Progenitor cell of endocrine pancreas (in vitro differentiated cells): Measurements from ENCODE around the gene PDE7B. TPM values are rescaled to one million over a fixed set of nuclear protein-coding genes. Genes with fewer than 3 reads are reported as not detected.

ENCODE experiments used
- DNase-seq: peaks from one replicate; pipeline ENCODE4 v3.0.0; 2021; ENCODE audit warnings: low spot score; ENCODE audit not compliant: unreplicated experiment
- H3K27ac Mint-ChIP-seq: 2 replicates; pipeline ENCODE4 v1.8.0; 2021; ENCODE audit warnings: mild to moderate bottlenecking, moderate library complexity, mixed read lengths
- H3K27me3 Mint-ChIP-seq: 2 replicates; pipeline ENCODE4 v1.8.0; 2021; ENCODE audit warnings: mixed read lengths
- H3K36me3 Mint-ChIP-seq: 2 replicates; pipeline ENCODE4 v1.8.0; 2022; ENCODE audit warnings: mixed read lengths; ENCODE audit not compliant: insufficient read depth
- H3K4me1 Mint-ChIP-seq: 2 replicates; pipeline ENCODE4 v1.8.0; 2021; ENCODE audit warnings: low read depth, mixed read lengths
- H3K4me3 Mint-ChIP-seq: 2 replicates; pipeline ENCODE4 v1.8.0; 2021; ENCODE audit warnings: low read depth, mild to moderate bottlenecking, moderate library complexity, mixed read lengths
- H3K9me3 Mint-ChIP-seq: 2 replicates; pipeline ENCODE4 v1.8.0; 2021; ENCODE audit warnings: low read depth, mixed read lengths
- total RNA-seq: library from RNA; stranded (reverse); gene quantifications from 2 replicates; pipeline ENCODE4 v1.2.1, GENCODE V29; 2021
- TF ChIP-seq, protein P1 (sequence below): fragments of 200-600 bp; sonication (generic); IDR thresholded peaks from one replicate; pipeline ENCODE4 v1.5.0; 2021; ENCODE audit warnings: antibody characterized with exemption, mild to moderate bottlenecking; ENCODE audit not compliant: unreplicated experiment

PDE7B gene
- total RNA-seq, 1 donor from 2014 or later = 0.07 TPM

DNA sequence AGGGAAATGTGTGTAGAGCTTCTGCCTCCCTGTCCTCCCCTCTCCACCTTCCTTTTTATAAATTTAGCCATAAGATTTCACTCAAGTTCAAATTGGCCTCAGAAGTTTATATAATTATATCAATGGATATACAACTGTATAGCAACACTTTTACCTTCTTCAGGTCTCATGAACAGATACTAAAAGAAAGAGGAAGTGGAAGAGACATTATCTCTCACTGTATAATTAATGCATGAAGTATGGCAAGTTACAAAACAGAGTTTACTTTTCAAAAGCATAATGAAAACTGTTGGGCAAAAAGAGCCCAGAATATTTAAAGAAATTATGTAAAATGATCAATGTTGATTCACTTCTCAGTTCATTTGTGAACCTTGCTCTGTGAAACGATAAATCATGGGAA is 99.7 kb downstream of the PDE7B start:
- Mint-ChIP-seq H3K9me3 (no peaks in the 10 kb centered on the region), H3K27me3 (no peaks in the 10 kb centered on the region), H3K27ac (no peak overlapping the region), H3K36me3 (no peaks in the 10 kb centered on the region), H3K4me3 (no peak overlapping the region), H3K4me1 (peaks cover 3% of the 10 kb centered on the region)
- TF ChIP-seq, protein P1, sequence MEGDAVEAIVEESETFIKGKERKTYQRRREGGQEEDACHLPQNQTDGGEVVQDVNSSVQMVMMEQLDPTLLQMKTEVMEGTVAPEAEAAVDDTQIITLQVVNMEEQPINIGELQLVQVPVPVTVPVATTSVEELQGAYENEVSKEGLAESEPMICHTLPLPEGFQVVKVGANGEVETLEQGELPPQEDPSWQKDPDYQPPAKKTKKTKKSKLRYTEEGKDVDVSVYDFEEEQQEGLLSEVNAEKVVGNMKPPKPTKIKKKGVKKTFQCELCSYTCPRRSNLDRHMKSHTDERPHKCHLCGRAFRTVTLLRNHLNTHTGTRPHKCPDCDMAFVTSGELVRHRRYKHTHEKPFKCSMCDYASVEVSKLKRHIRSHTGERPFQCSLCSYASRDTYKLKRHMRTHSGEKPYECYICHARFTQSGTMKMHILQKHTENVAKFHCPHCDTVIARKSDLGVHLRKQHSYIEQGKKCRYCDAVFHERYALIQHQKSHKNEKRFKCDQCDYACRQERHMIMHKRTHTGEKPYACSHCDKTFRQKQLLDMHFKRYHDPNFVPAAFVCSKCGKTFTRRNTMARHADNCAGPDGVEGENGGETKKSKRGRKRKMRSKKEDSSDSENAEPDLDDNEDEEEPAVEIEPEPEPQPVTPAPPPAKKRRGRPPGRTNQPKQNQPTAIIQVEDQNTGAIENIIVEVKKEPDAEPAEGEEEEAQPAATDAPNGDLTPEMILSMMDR = no peak
- no peak for DNase-seq

DNA sequence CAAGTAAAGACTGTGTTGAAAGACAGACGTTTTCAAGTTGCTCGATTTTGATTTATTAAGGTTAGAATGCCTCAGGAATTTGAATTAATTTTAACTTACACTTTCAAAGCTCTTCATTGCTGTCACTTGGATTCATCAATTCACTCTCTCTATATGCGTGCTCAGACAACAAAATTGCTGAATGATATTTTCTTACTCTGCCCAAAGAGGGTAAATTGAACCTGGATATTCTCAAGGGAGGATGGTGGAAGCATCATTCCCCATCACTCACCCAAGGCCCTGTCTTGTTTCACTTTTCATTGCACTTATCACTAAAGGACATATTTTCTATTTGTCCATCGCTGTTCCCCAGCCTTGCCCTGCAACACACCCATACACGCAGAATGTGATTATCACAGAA is 102.3 kb downstream of the PDE7B start:
- Mint-ChIP-seq H3K9me3 (no peaks in the 10 kb centered on the region), H3K27ac (no peak overlapping the region), H3K36me3 (no peaks in the 10 kb centered on the region), H3K4me1 (no peaks in the 10 kb centered on the region), H3K27me3 (no peaks in the 10 kb centered on the region), H3K4me3 (no peak overlapping the region)
- no peak for DNase-seq
- TF ChIP-seq, protein P1 = no peak

DNA sequence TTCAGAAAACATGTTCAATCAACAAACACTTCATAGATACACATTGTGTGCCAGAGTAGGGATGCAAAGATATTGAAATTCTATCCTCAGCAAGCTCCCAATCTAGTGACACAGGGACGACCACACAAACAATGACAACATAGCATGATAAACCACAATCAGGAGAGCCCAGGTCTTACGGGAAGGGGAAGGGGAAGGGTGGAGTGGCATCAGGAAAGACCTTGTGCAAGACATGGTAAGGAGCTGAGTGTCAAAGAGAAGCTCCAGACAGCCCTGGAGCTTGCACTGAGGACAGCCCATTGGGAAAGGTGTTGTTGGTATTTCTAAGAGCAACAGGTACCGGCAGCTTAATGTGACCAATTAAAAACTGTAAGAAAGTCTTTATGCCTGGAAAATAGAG is 103.6 kb downstream of the PDE7B start:
- H3K4me1 Mint-ChIP-seq = no peaks in the 10 kb centered on the region
- H3K4me3 Mint-ChIP-seq = no peak overlapping the region
- H3K27me3 Mint-ChIP-seq = no peaks in the 10 kb centered on the region
- no peaks in the 10 kb centered on the region for H3K36me3 Mint-ChIP-seq
- DNase-seq = no peak
- no peaks in the 10 kb centered on the region for H3K9me3 Mint-ChIP-seq
- TF ChIP-seq, protein P1 = no peak
- H3K27ac Mint-ChIP-seq = no peak overlapping the region

DNA sequence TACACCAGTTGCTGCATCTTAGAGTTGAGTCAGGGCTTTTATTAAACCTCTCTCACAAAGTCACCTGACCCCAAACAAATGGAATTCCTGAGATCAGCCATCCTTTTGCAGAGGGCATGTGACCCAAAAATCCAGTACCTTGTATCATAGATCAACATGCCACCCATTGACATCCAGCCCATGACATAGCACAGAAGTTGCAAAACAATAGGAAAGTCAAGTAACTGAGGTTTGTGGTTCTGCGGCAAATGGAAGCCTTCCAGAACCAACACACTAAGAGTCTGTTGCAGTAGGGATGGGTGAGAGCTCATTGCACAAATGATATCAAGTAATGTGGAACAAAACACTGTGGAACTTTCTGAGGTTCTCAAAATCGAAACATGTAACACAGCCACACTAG is 111.2 kb downstream of the PDE7B start:
- Mint-ChIP-seq H3K9me3 (peaks cover 8% of the 10 kb centered on the region), H3K36me3 (no peaks in the 10 kb centered on the region), H3K4me1 (no peaks in the 10 kb centered on the region), H3K4me3 (no peak overlapping the region), H3K27ac (no peak overlapping the region), H3K27me3 (no peaks in the 10 kb centered on the region)
- no peak for DNase-seq
- TF ChIP-seq, protein P1 = no peak

DNA sequence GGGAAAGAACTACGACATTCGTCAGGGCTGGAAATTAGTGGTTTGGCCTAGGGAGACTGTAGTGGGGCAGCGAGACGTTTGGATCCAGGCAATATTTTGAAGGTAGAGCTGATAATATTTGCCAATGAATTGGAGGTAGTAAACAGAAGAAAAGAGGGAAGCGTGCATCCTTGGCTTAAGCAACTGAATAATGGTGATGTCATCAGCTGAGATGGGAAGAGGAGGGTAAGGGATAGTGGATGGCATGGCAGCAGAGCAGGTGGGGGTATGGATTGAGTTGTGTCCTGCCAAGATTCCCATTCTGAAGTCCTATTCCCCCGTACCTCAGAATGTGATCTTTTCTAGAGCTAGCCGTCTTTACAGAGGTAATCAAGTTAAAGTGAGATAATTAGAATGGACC is 119.2 kb downstream of the PDE7B start:
- no peaks in the 10 kb centered on the region for H3K36me3 Mint-ChIP-seq
- H3K27ac Mint-ChIP-seq = no peak overlapping the region
- no peaks in the 10 kb centered on the region for H3K4me1 Mint-ChIP-seq
- no peak for DNase-seq
- TF ChIP-seq, protein P1 = no peak
- H3K4me3 Mint-ChIP-seq = no peak overlapping the region
- H3K9me3 Mint-ChIP-seq = peaks cover 6% of the 10 kb centered on the region
- H3K27me3 Mint-ChIP-seq = no peaks in the 10 kb centered on the region
